Superior temporal gyrus (tissue), 1 donor: ENCODE results near the gene BASP1.
"Not testable (repeated sequence)": the region's sequence is repeated elsewhere in the genome, so short reads cannot be mapped to it uniquely, and the experiment has no call there.

Source experiments
- DNase-seq: peaks from one replicate; pipeline ENCODE4 v3.0.0-alpha.2; 2016; ENCODE audit errors: extremely low spot score

The BASP1 gene

DNA sequence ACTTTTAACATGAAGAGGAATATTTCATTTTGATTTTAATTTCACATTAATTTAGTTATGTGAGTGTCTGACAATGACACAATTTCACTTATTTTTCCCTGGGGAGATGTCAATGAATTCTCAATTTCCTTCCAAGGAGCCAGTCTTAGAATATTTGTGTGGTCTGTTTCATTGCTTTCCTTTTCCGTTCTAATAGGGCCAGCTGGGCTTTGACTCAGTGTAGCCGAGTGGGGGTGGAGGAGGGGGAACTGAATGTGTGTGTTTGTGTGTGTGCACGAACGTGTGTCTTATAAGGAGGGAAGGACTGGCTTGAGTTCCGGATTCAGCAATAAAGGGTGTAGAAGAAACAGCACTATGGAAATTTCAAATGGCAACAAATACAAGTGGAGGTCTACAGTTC is 100.0 kb downstream of the BASP1 start:
- DNase-seq: no peak

DNA sequence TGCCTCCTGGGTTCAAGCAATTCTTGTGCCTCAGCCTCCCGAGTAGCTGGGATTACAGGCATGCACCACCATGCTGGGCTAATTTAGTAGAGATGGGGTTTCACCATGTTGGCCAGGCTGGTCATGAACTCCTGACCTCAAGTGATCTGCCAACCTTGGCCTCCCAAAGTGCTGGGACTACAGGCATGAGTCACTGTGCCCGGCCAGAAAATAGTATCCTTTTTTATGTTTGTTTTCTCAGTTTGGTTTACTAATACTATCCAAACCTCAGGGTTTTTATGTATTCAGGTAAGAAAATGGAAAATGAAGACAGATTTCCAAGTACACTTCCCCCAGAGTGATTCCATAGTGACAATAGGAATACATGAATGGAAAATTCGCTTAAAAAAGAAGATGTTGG is 101.7 kb downstream of the BASP1 start:
- not testable (repeated sequence) for DNase-seq

DNA sequence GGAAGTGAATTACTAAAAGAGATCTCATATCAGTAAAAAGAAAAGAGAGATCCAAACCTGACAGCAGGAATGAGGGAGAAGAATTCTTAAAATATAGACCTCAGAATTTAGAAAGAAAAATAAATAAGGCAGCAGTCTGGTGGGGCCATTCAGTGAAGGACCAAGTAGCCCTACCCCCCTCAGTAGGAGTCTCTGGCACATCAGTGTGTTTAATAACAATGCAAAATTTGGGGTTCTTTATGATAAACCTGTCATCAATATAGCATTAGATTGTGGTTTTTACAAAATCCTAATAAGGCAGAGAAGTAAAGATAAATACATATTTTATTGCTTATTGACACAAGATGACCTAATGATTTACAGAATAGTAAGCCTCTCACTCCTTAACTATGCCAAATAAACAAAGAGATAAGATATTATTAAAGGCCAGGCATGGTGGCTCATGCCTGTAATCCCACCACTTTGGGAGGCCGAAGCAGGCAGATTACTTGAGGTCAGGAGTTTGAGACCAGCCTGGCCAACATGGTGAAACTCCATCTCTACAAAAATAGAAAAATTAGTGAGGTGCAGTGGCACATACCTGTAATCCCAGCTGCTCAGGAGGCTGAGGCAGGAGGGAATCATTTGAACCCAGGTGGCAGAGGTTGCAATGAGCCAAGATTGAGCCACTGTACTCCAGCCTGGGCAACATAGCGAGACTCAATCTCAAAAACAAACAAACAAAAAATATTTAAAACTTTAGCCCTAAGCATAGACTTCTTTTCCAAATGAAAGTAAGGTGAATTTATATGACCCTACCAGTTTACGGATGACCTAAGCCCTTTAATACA is 108.6 kb downstream of the BASP1 start:
- DNase-seq: no peak
